ENCODE results near the gene CPSF4. TPM values are rescaled to one million over a fixed set of nuclear protein-coding genes. Genes with fewer than 3 reads are reported as not detected.

The CPSF4 gene
- total RNA-seq: 10 to 100 TPM; 40.4 to 97.4 TPM

DNA sequence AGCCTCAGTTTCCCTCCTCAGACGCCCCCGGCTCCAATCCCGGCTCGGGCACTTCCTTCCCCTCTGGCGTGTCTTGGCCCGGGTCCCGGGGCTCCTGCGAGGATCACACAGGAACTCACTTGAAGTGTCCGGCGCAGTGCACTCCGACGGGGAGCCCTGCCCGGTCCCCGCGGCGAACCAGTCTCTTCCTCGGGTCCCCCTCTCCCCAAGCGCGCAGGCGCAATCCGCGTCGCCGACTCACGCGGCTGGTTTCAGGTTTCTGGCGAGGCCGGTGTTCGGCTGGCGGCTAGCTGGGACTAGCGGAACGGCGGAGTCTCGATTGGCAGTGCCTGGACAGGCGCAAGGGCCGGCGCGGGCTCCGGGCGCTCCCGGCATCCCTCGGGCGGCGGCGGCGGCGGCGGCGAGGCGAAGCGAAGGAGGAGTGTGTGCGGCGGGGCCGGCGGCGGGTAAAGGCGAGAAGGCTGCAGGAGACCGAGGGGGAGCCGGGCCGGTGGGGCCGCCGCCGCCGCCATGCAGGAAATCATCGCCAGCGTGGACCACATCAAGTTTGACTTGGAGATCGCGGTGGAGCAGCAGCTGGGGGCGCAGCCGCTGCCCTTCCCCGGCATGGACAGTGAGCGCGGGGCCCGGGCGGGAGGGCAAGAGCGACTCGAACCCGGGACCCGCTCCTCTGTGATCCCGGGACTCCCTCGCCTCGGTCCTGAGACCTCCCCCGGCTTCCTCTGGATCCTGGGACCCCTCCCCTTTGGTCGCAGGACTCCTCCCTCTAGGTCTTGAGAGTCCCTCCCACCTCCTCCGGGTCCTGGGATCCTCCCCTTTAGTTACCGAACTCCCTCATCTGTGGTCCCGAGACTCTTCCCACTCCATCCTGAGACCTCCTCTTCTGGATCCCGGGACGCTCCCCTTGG, at the start of gene CPSF4, which contains the start of gene PTCD1:
TSS of gene CPSF4 (plus strand) at position 371 of the 908 bp plus-strand sequence. CDS start at position 511, 140 bp downstream.
TSS of gene PTCD1 (minus strand) at position 226 of the 908 bp plus-strand sequence. CDS start 3,556 bp downstream, outside the sequence.
- Histone ChIP-seq H3K27ac (peak within 1 kb of the TSS; percentile 83 to 89), H3K27me3 (replicated peaks; ENCODE audit: insufficient read depth) (no peaks in the 10 kb centered on the region), H3K9me3 (no peaks in the 10 kb centered on the region), H3K4me1 (replicated peaks) (peaks cover 3% of the 10 kb centered on the region), H3K4me3 (peak within 1 kb of the TSS; percentile 92 to 93), H3K36me3 (no peaks in the 10 kb centered on the region)
- intact Hi-C loops (cut with DNase I): no loop called here
- TF ChIP-seq, protein P1, sequence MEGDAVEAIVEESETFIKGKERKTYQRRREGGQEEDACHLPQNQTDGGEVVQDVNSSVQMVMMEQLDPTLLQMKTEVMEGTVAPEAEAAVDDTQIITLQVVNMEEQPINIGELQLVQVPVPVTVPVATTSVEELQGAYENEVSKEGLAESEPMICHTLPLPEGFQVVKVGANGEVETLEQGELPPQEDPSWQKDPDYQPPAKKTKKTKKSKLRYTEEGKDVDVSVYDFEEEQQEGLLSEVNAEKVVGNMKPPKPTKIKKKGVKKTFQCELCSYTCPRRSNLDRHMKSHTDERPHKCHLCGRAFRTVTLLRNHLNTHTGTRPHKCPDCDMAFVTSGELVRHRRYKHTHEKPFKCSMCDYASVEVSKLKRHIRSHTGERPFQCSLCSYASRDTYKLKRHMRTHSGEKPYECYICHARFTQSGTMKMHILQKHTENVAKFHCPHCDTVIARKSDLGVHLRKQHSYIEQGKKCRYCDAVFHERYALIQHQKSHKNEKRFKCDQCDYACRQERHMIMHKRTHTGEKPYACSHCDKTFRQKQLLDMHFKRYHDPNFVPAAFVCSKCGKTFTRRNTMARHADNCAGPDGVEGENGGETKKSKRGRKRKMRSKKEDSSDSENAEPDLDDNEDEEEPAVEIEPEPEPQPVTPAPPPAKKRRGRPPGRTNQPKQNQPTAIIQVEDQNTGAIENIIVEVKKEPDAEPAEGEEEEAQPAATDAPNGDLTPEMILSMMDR (IDR thresholded peaks at IDR 0.05): no peak
- TF ChIP-seq POLR2A (IDR thresholded peaks at IDR 0.05): peak; percentile 56
- peak; percentile 94 for TF ChIP-seq POLR2AphosphoS5 (IDR thresholded peaks at IDR 0.05)
- DNase-seq (ENCODE audit: low spot score): peak; percentile 95
- WGBS: under 1% methylated on average over 89 of the region's 89 CpGs

DNA sequence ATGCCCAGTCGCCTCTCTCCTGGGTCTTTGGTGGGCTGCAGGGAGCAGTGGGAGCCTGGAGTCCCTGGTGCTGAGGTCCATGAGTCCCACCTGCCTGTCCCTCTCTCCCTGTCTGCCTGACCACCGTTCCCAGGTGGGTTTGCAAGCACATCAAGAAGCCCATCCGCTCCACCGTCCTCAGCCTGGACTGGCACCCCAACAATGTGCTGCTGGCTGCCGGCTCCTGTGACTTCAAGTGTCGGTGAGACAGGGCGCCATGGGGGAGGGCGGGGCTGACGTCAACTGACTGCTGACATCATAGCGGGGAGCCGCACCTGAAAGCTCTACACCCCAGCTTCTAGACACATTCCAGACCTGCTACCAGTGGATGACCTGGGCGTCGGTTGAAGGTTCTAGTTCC, 49.0 kb upstream of the CPSF4 start:
- H3K27ac ChIP-seq: no peak overlapping the region
- TF ChIP-seq POLR2AphosphoS5 (IDR thresholded peaks at IDR 0.05): no peak
- TF ChIP-seq, protein P1 (IDR thresholded peaks at IDR 0.05): no peak
- TF ChIP-seq POLR2A (IDR thresholded peaks at IDR 0.05): no peak
- peaks cover 0 to 6% of the 10 kb centered on the region in 2 donors for H3K36me3 ChIP-seq
- no peak overlapping the region for H3K4me3 ChIP-seq
- DNase-seq (ENCODE audit: low spot score): no peak
- H3K9me3 ChIP-seq: no peaks in the 10 kb centered on the region
- peaks cover 5% of the 10 kb centered on the region for H3K4me1 ChIP-seq (replicated peaks)
- intact Hi-C loops (cut with DNase I): loop anchor here (10.0 kb wide), 1 partner anchor 65 kb away; the partner anchor contains the start of gene ARPC1A
- WGBS: 85% methylated on average over 11 of the region's 13 CpGs
- no peaks in the 10 kb centered on the region for H3K27me3 ChIP-seq (replicated peaks; ENCODE audit: insufficient read depth)

DNA sequence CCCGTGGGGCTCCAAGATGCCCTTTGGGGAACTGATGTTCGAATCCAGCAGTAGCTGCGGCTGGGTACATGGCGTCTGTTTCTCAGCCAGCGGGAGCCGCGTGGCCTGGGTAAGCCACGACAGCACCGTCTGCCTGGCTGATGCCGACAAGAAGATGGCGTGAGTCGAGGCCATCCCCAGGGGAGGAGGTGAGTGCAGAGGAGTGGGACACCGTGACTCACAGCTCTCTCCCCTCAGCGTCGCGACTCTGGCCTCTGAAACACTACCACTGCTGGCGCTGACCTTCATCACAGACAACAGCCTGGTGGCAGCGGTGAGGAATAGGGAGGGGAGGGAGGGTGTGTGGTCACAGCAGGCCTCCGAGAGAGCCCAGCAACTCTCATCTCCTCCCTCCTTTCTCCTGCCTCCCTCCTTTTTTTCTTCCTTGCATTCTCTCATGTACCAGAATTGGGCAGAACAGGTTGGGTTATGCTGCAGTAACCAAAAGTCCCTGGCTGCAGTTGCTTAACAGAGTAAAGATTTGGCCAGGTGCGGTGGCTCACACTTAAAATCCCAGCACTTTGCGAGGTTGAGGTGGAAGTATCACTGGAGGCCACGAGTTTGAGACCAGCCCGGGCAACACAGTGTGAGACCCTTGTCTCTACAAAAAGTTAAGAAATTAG, 47.7 kb upstream of the CPSF4 start:
- Histone ChIP-seq H3K4me3 (no peak overlapping the region), H3K4me1 (replicated peaks) (peaks cover 5% of the 10 kb centered on the region), H3K27ac (no peak overlapping the region), H3K27me3 (replicated peaks; ENCODE audit: insufficient read depth) (no peaks in the 10 kb centered on the region), H3K36me3 (peaks cover 0 to 6% of the 10 kb centered on the region in 2 donors), H3K9me3 (no peaks in the 10 kb centered on the region)
- TF ChIP-seq, protein P1 (IDR thresholded peaks at IDR 0.05): no peak
- TF ChIP-seq POLR2A (IDR thresholded peaks at IDR 0.05) (no peak), POLR2AphosphoS5 (IDR thresholded peaks at IDR 0.05) (no peak)
- intact Hi-C loops (cut with DNase I): loop anchor here (10.0 kb wide), 1 partner anchor 66 kb away; the partner anchor contains the start of gene ARPC1A
- 92% methylated on average over 23 of the region's 23 CpGs for WGBS
- no peak for DNase-seq (ENCODE audit: low spot score)

DNA sequence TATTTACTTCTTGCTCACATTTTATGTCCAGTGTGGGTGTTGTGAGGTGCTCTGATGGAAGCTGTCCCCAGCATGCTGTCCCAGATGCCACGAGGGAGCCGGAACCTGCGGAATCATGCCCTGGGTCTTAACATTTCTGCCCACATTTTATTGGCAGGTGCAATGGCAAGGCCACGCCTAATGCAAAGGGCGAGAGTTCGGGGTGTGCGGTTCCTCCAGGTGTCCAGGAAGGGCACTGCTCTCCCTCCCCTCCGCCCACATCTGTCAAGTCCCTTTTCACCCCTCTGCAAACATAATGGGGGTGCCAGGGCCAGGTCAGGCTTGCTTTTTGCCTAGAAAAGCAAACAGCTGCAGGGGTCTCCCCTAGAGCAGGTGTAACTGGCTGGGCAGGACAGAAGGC, 46.7 kb upstream of the CPSF4 start:
- Histone ChIP-seq H3K4me1 (replicated peaks) (peaks cover 5% of the 10 kb centered on the region), H3K4me3 (peak overlapping the region in 1 of 2 donors; percentile 42), H3K9me3 (no peaks in the 10 kb centered on the region), H3K36me3 (peaks cover 0 to 6% of the 10 kb centered on the region in 2 donors), H3K27me3 (replicated peaks; ENCODE audit: insufficient read depth) (no peaks in the 10 kb centered on the region), H3K27ac (peak overlapping the region; percentile 66 to 68)
- no peak for TF ChIP-seq POLR2A (IDR thresholded peaks at IDR 0.05)
- TF ChIP-seq, protein P1 (IDR thresholded peaks at IDR 0.05): no peak
- no peak for TF ChIP-seq POLR2AphosphoS5 (IDR thresholded peaks at IDR 0.05)
- 55% methylated on average over 8 of the region's 8 CpGs for WGBS
- intact Hi-C loops (cut with DNase I): loop anchor here (10.0 kb wide), 1 partner anchor 67 kb away; the partner anchor contains the start of gene ARPC1A
- DNase-seq (ENCODE audit: low spot score): no peak
